HG02852 (cell line): ENCODE measurements around the gene TOMM20.

Experiments
- ATAC-seq: cut with Tn5 transposase; IDR thresholded peaks from one replicate; pipeline ENCODE4 v1.9.1; 2021; ENCODE audit warnings: mild to moderate bottlenecking, moderate library complexity; ENCODE audit not compliant: unreplicated experiment

TOMM20 gene

DNA sequence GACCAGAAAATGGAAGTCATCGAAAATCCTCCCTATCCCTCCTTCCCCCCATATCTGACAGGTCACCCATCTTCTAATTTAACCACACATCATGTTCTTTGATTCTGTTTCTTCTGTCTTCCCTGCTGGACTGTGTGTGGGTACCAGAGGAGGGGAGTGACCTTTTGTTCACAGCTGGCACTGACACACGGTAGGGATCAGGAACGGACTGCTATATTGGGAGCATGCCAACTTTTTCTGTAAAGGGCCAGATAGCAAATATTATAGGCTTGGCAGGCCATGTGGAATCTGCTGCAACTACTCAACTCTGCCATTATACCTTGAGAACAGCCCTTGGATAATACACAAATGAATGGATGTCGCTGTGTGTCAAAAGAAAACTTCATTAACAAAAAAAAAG, 7.5 kb upstream of the TOMM20 start:
- no peak for ATAC-seq

DNA sequence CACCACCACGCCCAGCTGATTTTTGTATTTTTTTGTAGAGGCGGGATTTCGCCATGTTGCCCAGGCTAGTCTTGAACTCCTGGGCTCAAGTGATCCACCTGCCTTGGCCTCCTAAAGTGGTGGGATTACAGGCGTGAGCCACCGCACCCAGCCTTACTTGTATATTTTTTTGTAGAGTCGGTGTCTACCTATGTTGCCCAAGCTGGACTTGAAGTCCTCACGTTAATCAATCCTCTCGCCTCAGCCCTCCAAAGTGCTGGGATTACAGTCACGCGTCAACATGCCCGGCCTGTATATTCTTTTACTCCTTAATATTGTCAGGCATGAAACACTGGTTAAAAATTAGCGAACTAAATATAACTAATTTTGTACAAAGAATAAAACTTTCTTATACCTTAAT, 5.5 kb upstream of the TOMM20 start:
- no peak for ATAC-seq

DNA sequence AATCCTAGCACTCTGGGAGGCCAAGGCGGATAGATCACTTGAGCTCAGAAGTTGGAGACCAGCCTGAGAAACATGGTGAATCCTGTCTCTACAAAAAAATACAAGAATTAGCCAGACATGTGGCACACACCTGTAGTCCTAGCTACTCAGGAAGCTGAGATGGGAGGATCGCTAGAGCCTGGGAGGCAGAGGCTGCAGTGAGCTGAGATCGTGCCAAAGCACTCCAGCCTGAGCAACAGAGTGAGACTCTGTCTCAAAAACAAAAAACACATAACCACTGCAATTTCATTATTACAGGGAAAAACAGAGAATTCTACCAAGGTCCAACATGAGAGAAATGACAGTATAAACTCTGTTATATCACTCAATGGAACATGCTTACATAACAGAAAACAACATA, 4.4 kb upstream of the TOMM20 start:
- ATAC-seq: no peak

DNA sequence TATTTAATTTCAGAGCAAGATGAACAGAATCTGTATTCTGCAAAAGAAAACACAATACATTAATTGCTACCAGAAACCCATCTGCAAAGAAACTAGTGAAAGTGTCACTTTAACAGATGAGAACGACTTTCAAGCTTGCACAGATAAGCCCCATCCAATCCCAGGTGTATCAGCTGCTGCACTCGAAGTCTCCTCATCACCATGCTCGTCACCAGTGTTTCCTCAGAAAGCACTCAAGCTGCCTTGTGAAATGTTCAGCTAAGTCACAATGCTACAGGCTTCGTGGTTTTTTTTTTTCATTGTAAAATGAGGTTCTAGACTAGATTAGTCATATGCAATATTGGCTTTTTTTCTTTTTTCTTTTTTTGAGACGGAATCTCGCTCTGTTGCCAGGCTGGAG, 3.3 kb upstream of the TOMM20 start:
- no peak for ATAC-seq

DNA sequence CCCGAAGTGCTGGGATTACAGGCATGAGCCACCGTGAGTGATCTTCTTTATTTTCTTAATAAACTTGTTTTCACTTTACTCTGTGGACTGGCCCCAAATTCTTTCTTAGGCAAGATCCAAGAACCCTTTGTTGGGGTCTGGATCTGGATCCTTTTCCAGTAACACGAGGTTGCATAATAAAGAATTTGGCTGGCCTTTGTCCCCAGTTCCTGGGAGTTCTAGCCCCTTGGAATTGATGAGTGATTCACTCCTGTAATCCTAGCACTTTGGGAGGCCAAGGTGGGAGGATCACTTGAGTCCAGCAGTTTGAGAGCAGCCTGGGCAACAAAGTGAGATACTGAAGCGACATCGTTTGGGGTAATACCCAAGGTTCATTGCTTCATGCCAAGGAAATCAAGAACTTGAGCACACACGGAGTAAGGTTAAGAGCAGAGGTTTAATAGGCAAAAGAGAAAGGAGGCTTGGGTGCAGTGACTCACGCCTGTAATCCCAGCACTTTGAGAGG, 2.2 kb upstream of the TOMM20 start:
- no peak for ATAC-seq

DNA sequence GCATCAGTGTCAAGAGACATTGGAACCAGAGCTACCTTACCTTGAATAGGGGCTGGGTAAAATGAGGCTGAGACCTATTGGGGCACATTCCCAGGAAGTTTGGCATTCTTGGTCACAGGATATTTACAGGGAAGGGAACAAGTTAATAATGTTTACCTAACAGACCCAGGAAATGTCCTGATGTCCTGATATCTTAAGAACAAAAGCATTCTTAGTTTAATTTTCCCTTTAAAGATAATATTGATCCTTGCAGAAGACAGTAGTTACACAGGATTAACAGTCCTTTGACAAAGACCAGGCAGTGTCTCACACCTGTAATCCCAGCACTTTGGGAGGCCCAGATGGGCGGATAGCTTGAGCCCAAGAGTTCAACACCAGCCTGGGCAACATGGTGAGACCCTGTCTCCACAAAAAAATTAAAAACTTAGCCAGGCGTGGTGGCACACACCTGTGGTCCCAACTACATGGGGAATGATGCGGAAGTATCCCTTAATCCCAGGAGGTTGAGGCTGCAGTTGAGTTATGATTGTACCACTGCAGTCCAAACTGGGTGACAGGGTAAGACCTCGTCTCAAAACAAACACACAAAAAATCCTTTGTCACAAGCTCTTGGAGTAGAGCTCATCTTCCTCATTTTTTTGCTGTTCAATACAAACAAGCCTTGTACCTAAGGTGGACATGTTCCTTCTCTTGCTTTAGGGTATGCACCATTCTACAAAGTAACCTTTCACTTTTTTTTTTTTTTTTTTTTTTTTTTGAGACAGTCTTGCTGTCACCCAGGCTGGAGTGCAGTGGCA, 1.3 kb upstream of the TOMM20 start:
- no peak for ATAC-seq

DNA sequence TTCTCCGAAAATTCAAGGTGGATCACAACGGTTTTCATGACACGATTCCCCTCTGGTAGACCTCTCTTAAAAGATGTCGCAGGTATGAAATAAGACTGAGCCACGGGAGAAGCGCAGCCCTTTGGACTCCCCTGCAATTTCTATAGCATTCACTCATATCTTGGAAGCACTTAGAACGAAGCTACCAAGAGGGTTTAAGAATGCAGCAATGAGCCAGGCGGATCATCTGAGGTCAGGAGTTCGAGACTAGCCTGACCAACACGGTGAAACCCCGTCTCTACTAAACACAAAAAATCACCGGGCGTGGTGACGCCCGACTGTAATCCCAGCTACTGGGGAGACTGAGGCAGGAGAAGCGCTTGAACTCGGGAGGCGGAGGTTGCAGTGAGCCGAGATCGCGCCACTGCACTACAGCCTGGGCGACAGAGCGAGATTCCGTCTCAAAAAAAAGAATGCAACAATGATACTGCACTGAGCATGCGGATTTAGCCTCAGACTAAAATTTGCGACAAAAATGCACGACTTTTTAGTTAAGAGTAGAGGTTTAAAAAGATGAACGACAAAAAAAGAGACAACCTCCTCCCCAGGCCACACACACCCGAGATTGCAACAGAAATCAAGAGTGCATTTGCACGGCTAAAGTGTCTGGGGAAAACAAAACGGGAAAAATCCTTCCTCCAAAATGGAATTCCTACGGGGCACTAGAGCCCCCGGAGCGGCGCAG, 743 bp downstream of the TOMM20 start:
- no peak for ATAC-seq

DNA sequence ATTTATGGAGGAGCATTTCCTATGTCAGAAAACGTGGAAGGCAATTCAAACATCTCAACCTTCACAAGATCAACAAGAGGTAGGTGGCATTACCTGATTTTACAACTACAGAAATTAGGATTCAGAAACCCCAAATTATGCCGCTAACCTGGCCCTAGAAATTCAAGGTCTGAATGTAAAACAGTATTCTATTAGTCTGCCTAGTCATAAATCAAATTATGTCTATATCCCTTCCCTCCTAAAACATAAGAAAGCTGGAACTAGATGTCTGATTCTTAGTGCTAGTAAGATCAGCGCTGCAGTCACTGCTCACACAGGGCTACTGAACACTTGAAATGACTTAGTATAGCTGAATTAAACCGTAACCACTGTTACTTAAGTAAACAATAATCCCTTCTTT, 1.4 kb downstream of the TOMM20 start:
- ATAC-seq: no peak

DNA sequence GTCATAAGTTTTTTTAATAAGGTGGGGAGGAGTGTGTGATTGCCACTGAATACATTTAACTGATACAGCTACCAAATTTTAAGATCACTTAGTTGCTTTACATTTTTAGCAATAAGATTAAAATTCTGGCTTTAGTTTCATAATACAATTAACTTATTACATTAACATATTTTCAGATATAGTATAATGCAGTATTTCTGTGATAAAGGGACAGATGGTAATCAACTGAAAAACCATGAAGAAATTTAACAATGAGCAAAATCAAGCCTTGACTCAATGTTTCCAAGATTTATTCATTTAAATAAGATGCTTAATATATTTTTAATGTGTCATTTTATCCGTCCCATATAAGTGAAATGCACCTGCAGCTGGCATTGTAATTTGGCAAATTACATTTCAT, 4.0 kb downstream of the TOMM20 start:
- no peak for ATAC-seq

DNA sequence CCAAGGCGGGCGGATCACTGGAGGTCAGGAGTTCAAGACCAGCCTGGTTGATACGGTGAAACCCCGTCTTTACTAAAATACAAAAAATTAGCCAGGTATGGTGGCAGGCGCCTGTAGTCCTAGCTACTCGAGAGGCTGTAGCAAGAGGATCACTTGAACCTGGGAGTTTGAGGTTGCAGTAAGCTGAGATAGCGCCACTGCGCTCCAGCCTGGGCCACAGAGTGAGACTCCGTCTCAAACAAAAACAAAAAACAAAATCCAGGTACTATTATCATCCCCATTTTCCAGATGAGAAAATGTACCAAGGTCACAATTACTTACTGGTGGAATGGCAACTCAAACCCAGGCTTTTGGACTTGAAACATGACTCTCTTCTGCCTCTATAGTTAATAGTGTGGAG, 4.5 kb downstream of the TOMM20 start:
- ATAC-seq: no peak

DNA sequence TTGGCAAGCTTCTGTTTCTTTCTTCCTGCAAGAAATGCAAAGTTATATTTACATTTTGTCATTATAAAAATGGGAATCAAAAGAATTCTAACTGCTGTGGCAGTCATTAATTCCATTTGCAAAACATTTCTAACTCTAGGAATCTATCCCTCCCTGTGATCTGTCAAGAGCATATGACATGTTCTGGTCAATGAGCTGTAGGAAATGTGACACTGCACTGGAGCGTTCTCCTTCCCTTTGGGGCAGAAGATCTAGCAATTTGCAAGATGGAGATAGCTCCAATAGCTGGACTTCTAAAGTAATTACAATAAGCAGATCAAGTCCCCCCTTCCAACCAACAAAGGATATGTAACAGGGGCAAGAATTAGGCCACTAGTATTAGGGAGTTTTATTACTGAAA, 6.3 kb downstream of the TOMM20 start:
- no peak for ATAC-seq

DNA sequence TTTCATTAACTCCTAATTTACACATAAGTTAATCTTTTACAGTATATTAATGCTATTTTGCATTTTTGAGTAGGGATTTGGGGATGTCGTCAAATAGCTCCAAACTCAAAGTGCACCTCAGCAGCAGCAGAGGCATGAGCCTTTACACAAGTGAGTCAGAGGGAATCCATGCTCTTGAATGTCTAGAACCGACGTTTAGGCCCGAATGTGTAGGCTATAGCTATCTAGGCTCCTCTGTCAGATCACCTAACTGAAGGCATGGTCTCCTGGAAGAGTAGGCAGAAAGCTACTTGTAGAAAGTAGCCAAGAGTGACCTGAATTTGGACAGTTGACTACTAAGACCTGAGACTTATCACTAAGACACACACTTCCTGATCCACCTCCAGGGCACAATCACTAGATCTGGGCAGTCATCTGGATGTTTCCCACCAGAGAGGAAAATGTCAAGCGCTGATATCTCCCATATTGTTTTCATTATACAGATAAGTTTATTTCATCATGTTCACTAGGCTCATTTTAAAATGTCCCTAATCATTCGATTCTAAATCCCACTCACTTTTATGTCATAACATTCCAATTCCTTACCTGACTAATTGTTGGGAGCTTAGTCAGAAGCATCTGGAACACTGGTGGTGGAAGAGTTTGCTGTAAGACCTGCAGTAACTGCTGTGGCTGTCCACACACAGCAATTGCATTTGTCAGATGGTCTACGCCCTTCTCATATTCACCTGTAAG, 15.3 kb downstream of the TOMM20 start:
- no peak for ATAC-seq

DNA sequence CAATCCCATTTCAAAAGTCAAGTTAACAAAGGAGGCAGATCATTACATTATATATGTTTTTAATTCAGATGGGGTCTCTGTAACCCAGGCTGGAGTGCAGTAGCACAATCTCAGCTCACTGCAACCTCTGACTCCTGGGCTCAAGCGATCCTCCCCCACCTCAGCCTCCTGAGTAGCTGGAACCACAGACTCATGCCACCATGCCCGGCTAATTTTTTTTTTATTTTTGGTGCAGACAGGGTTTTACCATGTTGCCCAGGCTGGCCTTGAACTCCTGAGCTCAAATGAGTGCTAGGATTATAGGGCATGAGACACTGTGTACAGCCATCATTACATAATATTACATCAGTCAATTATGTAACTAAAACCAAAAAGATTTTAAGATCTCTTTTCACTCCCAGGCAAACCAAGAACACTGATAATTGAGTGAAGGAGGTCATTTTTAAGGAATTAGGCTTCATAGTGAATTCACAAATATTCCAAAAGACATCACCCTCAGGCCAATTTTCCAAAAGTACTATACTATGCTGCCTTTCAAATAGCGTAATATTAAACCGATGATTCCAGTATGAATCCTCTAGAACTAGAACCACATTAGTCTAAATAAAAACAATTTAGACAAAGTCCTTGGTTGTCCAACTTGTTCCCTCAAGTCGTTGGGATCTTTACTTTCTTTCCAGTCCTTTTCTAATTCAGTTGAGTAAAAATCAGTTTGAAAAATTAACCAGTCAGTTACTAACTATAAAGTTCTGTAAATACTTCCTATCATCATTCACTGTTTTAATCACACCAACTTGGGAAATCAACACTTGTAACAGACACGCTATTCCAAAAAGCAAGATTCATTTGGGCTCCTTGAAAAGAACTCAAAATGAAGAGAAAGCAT, 16.1 kb downstream of the TOMM20 start:
- ATAC-seq: no peak

DNA sequence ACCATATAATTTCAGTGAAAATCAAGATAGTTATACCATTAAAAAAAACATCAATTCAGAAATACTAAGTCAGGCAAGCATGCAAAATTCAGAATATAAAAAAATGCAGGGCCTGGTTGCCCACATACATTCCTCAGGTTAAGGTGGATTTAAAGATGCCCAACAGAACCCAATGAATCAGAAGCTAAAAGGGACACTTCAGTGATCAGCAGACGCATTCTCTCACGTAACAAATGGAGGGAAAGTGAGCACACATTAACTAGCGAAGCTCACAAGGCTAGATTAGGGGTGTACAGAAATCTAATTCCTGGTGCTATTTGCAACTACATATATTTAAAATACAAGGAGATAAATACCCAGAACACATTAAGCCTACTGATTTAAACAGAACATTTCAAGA, 17.5 kb downstream of the TOMM20 start:
- no peak for ATAC-seq

DNA sequence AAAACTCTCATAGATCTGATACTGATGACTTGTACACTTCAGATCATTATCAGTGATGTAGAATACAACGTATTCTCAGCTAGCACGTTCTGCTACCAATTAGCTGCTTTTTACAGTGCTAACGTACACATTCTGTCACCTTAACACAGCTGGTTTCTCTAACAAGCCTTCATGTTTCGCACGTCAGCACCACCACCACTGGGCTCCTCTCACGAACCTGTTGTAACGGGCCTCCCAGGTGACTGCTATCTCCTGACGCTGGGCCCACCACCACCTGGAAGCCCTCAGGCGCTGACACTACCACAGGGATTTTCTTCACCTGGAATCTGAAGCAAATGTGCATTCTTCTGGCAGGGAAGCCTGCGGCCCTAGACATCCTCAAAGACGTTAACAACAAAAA, 19.8 kb downstream of the TOMM20 start:
- no peak for ATAC-seq

DNA sequence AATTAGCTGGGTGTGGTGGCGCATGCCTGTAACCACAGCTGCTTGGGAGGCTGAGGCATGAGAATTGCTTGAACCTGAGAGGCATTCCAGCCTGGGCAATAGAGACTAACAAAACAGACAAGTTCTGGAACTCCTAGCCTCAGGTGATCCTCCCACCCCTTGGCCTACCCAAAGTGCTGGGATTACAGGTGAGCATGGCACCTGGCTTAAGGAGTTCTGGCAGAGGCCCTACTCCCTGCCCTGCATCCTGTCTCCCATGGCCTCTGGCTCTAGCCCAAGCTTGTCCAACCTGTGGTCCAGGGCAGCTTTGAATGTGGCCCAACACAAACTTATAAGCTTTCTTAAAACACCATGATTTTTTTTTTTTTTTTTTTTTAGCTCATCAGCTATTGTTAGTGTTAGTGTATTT, 20.4 kb downstream of the TOMM20 start:
- no peak for ATAC-seq

DNA sequence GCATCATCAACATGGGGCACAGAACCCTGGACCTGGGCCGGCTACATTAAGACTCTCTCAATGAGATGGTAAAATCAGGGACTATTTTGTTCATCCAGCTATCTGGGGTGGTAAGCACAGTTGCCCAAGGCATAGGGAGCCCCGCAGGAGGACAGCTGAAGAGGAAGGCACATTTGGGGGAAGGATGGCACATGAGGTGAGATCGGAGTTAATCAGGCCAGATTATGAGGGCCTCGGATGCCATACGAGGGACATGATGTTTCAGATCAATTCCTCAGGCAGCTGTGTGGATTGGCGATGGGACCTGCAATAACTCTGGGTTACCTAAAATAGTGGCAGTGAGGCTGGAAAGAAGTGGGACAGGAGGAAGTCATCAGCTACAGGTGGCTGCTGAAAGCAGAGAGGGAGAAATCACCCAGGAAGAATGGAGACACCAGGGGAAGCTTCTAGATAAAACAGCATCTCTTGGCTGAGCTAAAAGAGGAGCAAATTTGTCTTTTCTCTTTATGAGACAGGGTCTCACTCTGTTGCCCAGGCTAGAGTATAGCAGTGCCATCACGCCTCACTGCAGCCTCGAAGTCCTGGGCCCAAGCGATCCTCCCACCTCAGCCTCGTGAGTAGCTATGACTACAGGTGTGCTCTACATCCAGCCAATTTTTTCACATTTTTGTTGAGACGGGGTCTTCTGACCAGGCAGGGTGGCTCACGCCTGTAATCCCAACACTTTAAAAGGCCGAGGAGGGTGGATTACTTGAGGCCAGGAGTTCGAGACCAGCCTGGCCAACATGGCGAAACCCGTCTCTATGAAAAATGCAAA, 21.1 kb downstream of the TOMM20 start:
- ATAC-seq: no peak

DNA sequence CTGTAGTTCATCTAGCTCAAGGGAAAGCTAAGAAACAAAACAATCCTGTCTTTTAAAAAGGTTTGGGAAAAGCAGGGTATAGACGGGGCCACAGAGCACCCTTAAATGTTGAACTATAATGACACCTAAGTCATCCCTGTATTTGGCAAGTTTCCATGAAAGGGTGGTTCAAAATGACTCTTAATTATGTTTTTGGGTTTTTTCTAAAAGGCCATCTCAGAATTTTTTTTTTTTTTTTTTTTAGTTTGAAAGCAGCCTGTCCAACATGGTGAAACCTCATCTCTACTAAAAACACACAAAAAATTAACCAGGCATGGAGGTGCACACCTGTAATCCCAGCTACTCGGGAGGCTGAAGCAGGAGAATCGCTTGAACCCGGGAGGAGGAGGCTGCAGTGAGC, 22.2 kb downstream of the TOMM20 start:
- no peak for ATAC-seq

DNA sequence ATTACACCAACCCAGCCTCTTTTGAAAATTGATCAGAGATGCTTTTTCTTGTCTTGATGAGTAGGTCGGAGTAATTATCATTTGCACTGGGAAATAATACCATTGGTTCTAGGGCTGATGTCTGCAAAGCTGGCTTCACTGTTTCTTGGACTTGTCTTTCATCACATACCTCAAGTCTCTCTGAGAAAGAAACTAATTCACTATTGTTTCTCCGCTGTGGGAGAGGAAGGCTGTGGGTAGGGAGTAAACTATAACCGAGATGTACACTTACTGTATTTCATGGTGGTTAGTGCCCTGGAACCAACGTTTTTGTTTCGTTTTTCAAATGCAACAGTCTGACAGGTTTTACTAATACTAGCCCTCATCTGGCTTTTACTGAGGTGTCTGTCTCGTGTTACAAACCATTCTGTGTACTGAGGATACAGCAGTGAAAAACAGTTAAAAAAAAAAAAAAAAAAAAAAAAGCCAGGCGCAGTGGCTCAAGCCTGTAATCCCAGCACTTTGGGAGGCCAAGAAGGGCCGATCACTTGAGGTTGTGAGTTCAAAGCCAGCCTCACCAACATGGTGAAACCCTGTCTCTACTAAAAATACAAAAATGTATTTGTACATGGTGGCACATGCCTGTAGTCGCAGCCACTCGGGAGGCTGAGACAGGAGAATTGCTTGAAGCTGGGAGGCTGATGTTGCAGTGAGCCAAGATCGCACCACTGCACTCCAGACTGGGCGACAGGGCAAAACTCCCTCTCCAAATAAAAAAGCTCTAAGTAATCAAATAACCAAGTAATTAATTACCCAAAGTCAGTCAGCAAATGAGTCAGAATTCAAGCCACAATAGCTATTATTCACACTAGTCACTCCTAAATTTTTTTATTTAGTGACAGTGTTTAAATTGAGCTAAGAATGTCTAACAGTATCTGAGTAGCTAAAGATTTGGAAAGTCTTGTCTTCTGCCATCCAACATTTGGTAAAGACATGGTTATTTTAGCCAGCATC, 23.3 kb downstream of the TOMM20 start:
- peak; percentile 85 for ATAC-seq
